ENCODE measurements around the gene GPBP1.
"Not testable (repeated sequence)": the region's sequence is repeated elsewhere in the genome, so short reads cannot be mapped to it uniquely, and the experiment has no call there.

The GPBP1 gene

DNA sequence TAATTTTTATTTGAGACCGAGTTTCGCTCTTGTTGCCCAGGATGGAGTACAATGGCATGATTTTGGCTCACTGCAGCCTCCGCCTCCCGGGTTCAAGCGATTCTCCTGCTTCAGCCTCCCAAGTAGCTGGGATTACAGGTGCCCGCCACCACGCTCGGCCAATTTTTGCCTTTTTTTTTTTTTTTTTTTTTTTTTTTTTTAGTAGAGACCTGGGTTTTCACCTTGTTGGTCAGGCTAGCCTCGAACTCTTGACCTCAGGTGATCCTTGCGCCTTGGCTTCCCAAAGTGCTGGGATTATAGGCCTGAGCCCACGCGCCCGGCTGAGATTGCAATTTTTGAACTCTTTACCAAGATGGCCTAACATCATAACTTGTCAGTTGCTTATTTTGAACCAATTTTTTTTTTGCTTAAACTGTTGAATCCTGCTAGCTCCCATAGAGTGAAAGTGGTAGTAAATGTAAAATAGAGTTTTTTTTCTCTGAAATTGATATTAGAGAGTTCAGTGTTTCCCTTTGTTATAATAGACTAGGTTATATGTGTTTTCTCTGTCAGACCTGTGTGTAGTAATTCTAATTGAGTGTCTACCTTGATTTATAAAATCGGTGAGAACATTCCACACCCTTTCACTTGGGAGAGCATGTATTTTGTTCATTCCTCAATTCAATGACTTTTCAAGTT, 3.8 kb downstream of the GPBP1 start:
- no peak for DNase-seq

DNA sequence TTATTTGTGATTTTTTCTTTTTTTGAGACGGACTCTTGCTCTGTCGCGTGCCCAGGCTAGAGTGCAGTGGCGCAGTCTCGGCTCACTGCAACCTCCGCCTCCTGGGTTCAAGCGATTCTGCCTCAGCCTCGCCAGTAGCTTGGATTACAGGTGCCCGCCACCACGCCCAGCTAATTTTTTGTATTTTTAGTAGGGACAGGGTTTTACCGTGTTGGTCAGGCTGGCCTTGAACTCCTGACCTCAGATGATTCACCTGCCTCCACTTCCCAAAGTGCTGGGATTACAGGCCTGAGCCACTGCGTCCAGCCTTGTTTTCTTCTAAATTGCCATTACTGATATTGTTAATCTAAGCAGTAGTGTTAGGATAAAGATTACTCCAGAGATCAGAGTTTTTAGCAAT, 4.4 kb downstream of the GPBP1 start:
- not testable (repeated sequence) for DNase-seq

DNA sequence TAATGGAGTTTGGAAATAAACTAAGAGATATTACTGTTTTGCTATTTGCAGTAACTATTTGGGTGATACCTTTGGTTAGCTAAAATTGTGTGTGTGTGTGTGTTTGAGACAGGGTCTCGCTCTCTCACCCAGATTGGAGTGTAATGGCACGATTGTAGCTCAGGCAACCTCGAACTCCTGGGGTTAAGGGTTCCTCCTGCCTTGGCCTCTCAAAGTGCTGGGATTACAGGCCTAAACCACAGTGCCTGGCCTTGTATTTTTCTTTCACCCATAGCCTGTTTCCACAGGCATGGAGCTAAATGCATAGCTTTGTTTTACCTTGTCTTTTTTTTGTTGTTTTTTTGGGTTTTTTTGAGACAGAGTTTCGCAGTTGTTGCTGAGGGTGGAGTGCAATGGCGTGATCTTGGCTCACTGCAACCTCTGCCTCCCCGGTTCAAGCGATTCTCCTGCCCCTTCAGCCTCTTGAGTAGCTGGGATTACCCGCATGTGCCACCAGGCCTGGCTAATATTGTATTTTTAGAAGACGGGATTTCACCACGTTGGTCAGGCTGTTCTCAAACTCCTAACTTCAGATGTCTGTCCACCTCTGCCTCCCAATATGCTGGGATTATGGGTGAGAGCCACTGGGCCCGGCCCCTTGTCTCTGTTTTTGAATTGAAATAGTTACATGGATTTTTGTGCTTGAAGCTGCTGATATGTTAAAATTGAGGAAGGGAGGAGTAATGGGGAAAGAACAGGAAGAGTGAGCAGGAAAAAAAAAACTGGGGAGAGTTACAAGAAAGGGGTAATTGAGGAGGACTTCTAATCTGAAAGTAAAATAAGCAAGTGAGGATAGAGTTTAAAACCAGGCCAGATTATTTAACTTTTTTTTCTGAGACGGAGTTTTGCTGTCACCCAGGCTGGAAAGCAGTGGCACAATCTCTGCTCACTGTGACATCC, 5.7 kb downstream of the GPBP1 start:
- peak in 1 of 2 donors; percentile 21 for DNase-seq

DNA sequence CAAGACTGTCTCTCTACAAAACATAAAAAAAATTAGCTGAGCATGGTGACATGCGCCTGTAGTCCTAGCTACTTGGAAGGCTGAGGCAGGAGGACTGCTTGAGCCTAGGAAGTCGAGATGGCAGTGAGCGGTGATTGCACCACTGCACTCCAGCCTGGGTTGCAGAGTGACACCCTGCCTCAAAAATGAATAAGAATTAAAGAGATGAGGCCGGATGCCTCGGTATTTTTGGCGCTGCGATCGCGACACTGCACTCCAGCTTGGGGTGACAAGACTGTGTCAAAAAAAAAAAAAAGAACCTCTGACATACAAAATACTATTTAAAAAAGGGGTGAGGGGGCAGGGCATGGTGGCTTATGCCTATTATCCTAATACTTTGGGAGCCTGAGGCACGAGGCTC, 7.3 kb downstream of the GPBP1 start:
- DNase-seq: no peak

DNA sequence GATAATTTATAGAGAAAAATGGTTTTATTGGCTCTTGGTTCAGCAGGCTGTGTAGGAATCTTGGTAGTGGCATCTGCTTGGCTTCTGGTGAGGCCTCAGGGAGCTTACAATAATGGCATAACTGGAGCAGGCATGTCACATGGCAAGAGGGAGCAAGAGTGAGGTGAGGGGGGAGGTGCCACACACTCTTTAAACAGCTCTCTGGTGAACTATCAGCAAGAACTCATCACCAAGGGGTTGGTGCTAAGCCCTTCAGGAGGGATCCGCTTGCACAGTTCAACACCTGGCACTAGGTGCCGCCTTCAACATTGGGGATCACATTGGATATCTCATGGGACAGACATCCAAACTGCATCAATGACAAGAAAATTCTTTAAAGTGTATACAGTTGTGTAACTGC, 10.5 kb downstream of the GPBP1 start:
- no peak for DNase-seq

DNA sequence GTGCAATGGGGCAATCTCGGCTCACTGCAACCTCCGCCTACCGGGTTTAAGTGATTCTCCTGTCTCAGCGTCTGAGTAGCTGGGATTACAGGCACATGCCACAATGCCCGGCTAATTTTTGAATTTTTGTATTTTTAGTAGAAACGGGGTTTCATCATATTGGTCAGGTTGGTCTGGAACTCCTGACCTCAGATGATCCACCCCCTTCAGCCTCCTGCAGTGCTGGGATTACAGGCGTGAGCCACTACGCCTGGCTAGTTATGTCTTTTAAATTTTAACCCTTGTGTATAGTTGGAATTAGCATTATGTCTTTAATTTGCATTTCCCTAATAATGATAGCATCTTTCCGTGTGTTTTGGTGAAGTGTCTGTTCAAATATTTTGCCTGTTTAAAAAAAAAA, 11.5 kb downstream of the GPBP1 start:
- DNase-seq: no peak

DNA sequence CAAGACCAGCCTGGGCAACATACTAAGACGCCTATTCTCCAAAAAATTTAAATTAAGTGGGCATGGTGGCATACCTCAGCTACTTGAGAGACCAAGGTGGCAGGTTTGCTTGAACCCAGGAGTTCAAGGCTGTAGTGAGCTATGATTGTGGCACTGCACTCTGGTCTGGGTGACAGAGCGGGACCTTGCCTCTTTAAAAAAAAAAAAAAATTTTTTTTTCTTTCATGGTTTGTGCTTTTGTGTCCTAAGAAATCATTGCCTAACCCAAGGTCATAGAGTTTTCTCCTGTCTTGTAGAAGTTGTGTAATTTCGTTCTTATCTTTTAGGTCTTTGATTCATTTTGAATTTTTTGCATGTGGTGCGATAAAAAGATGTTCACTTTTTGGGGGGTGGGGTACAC, 12.3 kb downstream of the GPBP1 start:
- peak in 1 of 2 donors; percentile 29 for DNase-seq

DNA sequence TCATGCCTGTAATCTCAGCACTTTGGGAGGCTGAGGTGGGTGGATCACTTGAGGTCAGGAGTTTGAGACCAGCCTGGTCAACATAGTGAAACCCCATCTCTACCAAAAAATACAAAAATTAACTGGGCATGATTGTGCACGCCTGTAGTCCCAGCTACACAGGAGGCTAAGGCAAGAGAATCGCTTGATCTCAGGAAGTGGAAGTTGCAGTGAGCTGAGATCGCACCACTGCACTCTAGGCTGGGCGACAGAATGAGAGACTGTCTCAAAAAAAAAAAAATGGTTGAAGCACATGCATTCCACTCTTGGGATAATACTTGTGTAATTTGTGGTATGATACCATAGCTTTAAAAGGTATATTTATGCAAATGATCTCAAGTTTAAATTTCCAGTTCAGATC, 14.1 kb downstream of the GPBP1 start:
- DNase-seq: not testable (repeated sequence)

DNA sequence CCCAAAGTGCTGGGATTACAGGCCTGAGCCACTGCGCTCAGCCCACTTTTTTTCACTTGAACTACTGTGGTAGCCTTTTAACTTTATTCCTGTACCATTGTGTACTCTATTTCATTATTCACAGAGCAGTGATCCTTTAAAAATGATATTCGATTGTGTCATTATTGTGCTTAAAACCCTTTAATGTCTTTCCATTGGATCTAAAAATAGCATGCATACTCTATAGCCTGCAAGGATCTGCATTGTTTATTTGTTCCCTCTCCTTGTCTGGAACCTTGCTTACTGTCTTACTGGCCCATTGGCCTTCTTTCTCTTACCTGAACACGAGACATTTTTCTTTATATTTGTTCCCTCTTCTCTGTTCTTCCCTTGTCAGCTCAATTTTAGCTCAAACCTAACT, 15.7 kb downstream of the GPBP1 start:
- DNase-seq: no peak

DNA sequence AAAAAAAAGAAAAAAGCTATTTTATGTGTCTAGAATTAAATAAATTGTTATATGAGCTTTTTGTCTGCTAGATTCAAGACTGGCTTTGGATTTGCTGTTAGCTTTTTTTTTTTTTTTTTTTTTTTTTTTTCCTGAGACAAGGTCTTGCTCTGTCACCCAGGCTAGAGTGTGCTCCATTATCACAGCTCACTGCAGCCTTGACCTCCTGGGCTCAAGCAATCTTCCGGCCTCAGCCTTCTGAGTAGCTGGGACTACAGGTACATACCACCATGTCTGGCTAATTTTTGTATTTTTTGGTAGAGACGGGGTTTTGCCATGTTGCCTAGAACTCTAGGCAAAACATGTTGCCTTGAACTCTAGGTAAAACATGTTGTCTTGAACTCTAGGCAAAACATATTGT, 16.7 kb downstream of the GPBP1 start:
- DNase-seq: no peak

DNA sequence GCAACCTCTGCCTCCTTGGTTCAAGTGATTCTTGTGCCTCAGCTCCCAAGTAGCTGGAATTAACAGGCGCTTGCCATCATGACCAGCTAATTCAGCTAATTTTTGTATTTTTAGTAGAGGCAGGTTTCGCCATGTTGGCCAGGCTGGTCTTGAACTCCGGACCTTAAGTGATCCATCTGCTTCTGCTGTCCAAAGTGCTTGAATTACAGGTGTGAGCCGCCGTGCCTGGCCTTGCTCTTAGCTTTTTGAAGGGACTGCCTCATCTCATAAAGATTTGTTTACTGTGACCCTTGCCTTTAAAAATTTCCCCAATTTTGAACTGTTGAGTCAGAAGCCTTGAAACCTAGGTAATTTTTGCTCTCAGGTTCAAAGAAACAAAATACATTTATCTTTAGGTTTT, 17.3 kb downstream of the GPBP1 start:
- DNase-seq: no peak

DNA sequence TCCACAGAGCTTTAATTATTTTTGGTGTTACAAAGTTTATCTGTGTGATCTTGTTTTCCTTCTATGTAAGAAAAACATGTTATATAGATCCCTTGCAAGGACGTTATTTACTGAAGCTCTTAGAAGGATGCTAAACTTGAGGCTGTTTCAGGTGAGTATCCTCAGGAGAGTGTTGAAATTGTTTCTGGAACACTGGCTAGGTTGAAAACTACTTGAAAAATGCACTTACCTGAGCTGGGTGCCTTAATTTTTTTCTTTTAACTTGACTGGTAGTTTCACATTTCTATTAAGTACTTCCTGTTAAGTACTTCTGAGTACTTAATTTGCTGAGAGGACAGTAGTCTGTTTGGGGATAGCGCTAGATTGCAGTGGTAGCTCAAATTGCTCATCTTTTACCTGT, 18.1 kb downstream of the GPBP1 start:
- DNase-seq: no peak

DNA sequence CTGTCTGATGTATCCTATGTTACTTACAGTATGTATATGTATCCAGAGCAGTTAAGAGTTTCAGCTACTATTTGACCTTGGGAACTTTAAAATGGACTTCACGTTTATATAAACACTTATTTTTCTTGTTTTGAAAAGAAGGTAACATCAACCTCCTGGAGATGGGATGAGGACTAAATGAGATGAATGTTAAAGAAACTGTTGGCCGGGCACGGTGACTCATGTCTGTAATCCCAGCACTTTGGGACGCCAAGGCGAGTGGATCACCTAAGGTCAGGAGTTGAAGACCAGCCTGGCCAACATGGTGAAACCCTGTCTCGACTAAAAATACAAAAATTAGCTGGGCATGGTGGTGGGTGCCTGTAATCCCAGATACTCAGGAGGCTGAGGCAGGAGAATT, 19.0 kb downstream of the GPBP1 start:
- not testable (repeated sequence) for DNase-seq

DNA sequence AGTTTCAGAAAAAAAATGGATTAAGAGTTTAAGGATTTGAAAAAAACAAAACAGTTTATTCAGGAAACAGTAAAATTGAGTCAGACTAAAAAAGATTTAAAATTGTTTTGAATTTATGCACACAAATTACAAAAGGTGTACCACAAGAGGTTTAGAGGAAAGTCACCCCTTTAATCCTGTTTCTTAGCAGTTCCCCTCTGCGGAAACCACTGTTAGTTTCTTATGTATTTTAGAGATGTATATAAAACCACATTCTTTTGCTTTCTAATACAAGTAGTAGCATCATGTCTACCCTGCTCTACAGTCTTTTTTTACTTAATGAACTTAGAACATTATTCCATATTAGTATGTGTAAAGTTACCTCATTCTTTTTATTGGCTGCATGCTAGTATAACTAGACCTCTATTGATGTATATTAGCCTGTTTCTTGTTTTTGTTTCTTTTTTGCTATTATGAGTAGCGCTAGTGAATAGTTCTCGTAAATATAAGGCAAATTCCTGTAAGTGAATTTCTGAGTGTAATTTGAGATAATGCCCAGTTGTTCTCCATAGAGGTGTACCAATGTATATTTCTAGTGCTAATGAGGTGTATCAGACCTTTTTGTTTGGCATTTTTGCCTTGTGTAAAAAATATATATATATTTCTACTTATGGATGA, 20.0 kb downstream of the GPBP1 start:
- DNase-seq: no peak

DNA sequence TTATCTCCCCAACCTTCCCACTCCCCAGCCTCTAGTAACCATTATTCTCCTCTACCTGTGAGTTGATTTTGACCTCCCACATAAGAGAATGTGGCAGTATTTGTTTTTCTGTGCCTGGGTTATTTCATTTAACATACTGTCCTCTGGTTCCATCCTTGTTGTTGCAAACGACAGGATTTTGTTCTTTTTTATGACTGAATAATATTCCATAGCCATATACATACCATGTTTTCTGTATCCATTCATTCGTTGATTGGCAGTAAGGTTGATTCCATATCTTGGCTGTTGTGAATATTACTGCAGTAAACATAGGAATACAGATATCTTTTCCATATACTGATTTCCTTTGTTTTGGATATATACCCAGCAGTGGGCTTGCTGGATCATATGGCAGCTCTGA, 20.8 kb downstream of the GPBP1 start:
- no peak for DNase-seq

DNA sequence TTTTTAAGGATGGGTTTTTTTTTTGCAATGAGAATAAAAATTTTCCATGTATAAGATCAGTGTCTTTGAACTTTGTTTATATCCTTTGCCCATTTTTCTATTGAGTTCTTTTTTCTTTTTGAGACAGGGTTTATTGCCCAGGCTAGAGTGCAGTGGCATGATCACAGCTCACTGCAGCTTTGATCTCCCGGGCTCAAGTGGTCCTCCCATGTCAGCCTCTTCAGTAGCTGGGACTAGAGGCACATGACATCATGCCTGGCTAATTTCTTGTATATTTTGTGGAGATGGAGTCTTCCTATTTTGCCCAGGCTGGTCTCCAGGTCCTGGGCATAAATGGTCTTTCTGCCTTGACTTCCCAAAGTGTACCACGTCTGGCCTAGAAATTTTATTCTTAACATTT, 21.2 kb downstream of the GPBP1 start:
- no peak for DNase-seq

DNA sequence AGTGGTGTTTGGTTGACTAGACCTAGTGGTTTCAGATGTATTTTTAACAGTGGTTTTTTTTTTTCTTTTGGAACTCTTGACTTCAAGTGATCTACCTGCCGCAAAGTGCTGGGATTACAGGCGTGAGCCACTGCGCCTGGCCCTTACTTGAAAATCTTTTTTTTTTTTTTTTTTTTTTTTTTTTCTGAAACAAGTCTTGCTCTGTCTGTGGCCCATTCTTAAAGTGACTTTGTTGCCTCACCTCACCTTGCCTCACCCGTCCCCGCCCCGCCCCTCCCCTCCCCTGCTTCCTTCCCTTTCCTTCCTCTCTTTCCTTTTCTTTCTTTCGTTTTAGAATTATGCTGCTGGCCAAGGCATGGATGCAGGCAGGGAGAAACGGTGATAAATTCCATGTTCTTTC, 26.0 kb downstream of the GPBP1 start:
- peak; percentile 28 to 44 for DNase-seq

DNA sequence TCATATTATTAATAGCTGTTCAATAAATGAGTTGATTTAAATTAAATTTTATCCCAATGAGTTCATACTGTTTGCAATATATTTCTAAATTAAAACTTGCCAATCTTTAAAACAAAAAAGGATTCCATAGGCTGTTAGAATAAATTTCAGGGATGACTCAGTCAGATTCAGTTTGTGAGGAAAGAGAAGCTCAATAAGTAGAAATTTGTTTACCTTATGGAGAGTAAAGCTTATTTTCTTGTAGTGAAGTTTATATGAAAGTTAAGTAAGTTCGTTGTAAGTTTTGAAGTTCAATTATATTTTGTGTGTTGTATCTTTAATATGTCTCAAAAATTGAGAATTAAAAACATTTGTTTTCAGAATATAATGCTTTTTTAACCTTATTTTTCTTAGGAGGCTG, 29.0 kb downstream of the GPBP1 start:
- no peak for DNase-seq

DNA sequence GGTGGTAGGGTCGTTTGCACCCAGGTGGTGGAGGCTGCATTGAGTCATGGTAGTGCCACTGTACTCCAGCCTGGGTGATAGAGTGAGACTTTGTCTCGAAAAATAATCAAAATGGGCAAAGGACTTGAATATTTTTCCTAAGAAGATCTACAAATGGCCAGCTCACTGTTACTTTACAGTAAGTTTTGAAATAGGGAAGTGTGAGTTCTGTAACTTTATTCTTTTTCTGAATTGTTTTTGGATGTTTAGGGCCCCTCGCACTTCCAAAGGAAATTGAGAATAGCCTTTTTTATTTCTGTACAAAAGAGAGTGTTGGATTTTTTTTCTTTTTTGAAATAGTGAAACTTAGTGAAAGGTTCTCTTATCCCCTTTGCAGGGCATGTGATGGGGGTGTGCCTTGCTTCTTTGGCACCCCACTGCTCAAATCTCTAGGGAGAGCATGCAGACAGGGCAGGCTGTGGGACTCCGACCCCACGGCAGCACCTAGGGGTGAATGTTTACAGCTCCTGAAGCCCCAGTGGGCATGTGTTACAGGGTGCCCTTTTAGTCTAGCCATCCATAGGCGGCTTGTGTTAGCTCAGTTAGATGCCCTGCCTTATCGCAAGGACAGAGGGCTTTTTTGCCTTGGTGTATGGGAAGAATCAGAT, 33.3 kb downstream of the GPBP1 start:
- no peak for DNase-seq

DNA sequence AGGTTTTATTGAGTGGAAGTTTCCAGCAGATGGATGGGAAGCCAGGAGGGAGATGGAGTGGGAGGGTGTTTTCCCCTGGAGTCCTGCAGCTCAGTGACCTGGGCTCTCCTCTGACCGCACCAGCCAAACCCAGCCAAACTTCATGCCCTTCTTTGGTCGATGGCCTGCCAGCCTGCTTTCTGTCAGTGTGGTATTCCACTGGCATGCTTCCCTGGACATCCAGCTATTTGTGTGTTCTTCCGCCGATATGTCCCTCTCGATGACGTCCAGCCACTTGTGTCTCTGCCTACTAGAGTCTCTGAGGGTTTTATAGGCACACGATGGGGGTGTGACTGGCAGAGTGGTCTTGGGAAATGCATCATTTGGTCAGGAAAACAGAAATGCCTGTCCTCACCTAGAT, 33.8 kb downstream of the GPBP1 start:
- no peak for DNase-seq

DNA sequence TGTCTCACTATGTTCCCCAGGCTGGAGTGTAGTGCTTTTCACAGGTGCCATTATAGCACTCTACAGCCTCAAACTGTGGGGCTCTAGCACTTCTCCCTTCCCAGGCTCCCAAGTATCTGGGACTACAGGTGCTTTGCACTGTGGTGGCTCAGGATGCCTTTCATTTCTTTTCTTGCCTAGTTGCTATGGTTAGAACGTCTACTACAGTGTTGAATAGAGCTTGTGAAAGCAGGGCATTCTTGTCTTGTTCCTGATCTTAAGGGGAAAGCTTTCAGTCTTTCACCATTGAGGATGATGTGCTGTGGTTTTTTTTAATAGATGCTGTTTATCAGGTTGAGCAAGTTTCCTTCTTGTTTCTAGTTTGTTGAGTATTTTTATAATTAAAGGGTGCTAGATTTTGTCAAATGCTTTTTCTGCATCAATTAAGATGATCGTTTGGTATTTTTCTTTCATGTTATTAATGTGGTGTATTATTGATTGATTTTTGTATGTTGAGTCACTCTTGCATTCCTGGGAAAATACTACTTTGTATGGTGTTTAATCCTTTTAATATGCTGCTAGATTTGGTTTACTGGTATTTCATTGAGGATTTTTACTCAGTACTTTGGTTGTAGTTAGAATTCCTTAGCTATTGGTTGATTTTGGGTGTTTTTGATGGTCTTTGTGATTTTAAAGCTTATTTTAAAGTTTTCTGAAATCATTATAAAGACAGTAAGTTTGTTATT, 35.6 kb downstream of the GPBP1 start:
- peak; percentile 30 to 31 for DNase-seq

DNA sequence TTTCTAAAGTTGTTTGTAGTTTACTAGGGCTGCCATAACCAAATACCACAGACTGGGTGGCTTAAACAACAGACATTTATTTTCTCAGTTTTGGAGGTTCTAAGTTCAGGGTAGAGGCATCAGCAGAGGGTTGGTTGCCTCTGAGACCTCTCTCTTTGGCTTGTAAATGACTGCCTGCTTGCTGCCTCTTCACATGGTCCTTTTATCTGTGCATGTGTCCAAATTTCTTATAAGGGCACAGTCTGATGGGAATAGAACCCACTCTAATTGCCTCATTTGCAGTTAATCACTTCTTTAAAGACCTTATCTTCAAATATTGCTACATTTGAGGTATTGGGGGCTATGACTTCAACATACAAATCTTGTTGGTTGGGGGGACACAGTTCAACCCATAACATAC, 36.8 kb downstream of the GPBP1 start:
- DNase-seq: no peak

DNA sequence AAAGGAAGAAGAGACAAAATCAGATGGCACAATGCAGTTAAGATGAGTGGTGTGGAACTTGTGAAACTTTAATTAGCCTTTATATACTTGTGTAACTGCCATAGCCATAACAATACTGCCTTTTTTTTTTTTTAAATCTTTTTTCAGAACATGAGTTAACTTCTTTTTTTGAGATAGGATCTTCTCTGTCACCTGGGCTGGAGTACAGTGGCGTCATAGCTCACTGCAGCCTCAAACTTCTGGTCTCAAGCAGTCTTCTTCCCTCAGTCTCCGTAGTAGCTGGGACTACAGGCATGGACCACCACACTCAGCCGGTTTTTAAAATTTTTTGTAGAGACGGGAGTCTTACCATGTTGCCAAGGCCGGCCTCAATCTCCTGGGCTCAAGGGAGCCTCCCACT, 37.2 kb downstream of the GPBP1 start:
- no peak for DNase-seq

All from inflammatory macrophage treated with lipopolysaccharide for 1 hour (primary cell).